Measurements from ENCODE around the gene PTPRT.

PTPRT gene

DNA sequence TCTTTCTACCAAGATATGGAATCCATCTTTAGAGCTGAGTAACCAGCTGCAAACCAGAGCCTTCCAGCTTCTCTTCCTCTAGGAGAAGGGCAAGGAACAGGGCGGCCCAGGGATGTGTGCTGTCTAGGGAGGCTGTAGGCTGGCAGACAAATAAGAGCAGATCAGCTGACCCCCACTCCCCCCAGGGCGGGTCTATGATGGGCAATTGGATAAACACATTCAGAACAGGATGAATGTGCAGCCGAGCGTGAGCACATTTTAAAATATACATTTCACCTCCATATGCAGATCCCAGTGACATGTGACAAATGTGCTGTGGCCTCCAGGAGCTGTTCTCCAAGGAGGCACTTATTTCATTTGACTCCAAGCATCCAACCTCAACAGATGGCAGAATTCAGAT is 580.1 kb downstream of the PTPRT start:
- no peak for DNase-seq (ENCODE audit: low spot score)
- TF ChIP-seq, protein P1, sequence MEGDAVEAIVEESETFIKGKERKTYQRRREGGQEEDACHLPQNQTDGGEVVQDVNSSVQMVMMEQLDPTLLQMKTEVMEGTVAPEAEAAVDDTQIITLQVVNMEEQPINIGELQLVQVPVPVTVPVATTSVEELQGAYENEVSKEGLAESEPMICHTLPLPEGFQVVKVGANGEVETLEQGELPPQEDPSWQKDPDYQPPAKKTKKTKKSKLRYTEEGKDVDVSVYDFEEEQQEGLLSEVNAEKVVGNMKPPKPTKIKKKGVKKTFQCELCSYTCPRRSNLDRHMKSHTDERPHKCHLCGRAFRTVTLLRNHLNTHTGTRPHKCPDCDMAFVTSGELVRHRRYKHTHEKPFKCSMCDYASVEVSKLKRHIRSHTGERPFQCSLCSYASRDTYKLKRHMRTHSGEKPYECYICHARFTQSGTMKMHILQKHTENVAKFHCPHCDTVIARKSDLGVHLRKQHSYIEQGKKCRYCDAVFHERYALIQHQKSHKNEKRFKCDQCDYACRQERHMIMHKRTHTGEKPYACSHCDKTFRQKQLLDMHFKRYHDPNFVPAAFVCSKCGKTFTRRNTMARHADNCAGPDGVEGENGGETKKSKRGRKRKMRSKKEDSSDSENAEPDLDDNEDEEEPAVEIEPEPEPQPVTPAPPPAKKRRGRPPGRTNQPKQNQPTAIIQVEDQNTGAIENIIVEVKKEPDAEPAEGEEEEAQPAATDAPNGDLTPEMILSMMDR (IDR thresholded peaks at IDR 0.05; ENCODE audit: extremely low read depth, insufficient read depth, missing control alignments) = no peak
- in situ Hi-C loops (cut with MboI; ENCODE audit: low pct_unique_long_range_greater_than_20kb, low sequenced_read_pairs, unreplicated experiment) = no loop called here

DNA sequence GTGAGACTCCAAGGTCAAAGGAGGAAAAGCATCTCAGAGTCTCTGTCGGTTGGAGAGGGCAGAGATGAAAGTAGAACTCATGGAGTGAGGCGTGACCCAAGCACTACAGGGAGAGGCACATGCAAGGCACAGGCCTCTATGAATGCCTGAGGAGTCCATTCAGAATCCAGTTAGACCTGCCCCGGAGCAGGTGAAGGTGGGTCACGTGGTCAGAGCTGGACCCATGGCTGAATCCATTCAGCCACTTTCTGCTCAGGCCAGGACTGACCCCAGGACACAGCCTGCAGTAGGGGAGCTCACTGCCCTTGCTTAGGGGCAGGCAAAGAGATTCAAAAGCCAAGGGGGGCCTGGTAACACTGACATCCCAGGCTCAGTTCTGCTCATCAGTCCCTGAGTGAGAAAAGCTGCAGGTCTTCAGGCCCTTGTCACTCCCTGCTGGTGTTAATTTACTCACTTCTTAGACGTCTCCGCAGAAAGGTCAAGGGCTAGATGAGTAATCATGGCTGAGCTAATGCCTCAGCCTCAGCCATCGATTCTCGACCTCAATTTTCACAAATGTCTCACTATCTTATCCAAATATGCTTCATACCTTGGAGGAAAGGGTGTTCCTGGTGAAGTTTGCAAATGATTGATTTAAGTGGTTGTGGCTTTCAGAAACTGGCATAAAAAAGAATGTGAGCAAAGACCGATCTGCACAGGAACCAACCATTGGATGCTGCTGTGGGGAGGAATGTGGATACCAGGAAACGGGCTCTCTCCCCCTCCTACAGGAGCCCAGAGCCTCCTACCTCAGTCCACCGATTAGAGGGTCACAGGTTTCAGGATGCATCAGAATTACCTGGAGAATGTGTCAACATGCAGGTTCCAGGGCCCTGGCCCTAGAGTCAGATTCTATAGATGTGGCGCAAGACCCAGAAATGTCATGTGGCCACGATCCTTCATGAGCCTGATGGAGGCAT is 584.4 kb downstream of the PTPRT start:
- TF ChIP-seq, protein P1 (IDR thresholded peaks at IDR 0.05; ENCODE audit: extremely low read depth, insufficient read depth, missing control alignments) = no peak
- DNase-seq (ENCODE audit: low spot score) = no peak
- in situ Hi-C loops (cut with MboI; ENCODE audit: low pct_unique_long_range_greater_than_20kb, low sequenced_read_pairs, unreplicated experiment) = no loop called here

DNA sequence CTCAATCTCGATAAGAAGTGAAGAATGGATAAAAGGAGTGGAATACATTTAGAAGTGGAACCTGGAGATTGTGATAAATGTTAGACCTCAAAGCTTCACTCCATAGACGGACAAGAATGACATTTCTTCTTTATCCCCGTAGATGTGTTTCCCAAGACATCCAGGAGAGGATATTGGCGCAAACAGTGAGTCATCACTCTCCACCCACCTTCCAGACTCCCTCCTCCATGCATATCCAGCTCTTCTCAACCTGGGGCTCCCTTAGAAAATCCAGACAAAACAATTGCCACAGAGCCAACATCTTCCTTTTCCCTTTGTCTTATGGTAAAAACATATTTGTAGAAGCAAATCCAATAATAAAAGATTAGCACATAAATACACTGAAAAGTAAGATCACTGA is 586.1 kb downstream of the PTPRT start:
- in situ Hi-C loops (cut with MboI; ENCODE audit: low pct_unique_long_range_greater_than_20kb, low sequenced_read_pairs, unreplicated experiment) = no loop called here
- TF ChIP-seq, protein P1 (IDR thresholded peaks at IDR 0.05; ENCODE audit: extremely low read depth, insufficient read depth, missing control alignments) = no peak
- DNase-seq (ENCODE audit: low spot score) = no peak

DNA sequence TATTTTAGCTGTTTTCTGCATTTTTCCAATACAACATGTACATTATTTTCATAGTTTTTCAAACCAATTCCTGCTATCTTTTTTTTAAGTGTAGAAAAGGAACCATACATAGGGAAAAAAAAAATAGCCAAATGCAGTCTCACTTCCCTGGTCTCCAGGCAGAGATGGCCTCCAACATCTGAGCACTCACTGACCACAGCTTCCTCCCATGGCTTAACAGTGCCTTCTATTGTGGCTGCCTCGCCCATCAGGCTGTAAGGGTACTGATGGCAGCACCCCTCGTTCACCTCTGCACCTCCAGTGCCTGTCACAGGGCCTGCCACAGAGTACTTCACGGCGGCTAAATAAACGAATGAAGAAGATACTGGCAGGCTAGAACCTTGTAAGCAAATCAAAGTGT is 591.1 kb downstream of the PTPRT start:
- in situ Hi-C loops (cut with MboI; ENCODE audit: low pct_unique_long_range_greater_than_20kb, low sequenced_read_pairs, unreplicated experiment) = no loop called here
- TF ChIP-seq, protein P1 (IDR thresholded peaks at IDR 0.05; ENCODE audit: extremely low read depth, insufficient read depth, missing control alignments) = no peak
- no peak for DNase-seq (ENCODE audit: low spot score)

DNA sequence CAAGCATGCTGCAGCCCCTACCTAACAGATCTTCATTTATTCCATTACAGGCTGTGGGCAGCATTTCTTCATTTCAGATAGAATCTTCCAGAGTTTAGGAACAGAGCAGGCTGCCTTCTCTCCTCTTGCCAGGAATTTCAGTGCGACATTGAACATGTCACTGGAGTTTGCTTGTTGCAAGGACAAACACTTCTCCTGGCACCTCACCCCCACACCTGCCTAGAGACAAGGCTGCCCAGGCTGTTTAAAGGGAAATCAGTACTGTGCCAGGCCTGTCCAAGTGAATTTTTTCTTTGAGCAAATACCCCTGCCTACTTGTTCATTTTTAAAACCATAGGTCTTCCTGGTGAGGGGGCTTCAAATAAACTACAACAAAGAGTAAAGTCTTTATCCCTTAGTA is 594.1 kb downstream of the PTPRT start:
- in situ Hi-C loops (cut with MboI; ENCODE audit: low pct_unique_long_range_greater_than_20kb, low sequenced_read_pairs, unreplicated experiment) = no loop called here
- no peak for DNase-seq (ENCODE audit: low spot score)

DNA sequence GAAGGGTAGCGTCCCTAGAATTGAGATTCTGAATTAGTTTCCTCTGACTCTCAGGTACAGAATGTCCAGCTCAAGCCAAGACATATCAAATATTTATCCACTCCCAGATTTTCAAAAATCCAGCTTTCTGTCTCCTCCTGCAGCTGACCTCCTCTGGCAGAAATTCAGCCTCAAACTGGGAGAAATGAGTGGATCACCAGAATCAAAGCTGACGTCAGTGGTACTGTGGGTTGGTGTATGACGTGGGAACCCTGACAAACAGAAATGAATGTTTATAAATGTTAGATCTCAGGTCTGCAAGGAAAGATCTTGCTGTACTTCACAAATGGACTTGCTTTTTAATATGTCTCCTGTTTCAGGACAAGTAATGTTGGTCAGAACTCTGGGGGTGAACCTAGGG is 595.0 kb downstream of the PTPRT start:
- TF ChIP-seq, protein P1 (IDR thresholded peaks at IDR 0.05; ENCODE audit: extremely low read depth, insufficient read depth, missing control alignments) = no peak
- in situ Hi-C loops (cut with MboI; ENCODE audit: low pct_unique_long_range_greater_than_20kb, low sequenced_read_pairs, unreplicated experiment) = no loop called here
- DNase-seq (ENCODE audit: low spot score) = no peak

More for the DNA sequence above, 594.1 kb downstream of the PTPRT start:
- TF ChIP-seq, protein P1 (IDR thresholded peaks at IDR 0.05; ENCODE audit: extremely low read depth, insufficient read depth, missing control alignments) = no peak

Data from GM13977 (cell line).